Measurements from ENCODE around the gene FLT1. TPM values are rescaled to one million over a fixed set of nuclear protein-coding genes. Genes with fewer than 3 reads are reported as not detected.

The FLT1 gene
- polyA plus RNA-seq, 2 of the 4 experiments (the other 2 are of a cell fraction), result not detected

- no peak for TF ChIP-seq RAD21 (conservative IDR thresholded peaks at IDR 0.05 in 1 of 2, IDR thresholded peaks at IDR 0.05 in 1 of 2)
These were observed 114.6 kb downstream of the FLT1 start (continued) for GRCh38 chr13:28380319-28380718.

DNA sequence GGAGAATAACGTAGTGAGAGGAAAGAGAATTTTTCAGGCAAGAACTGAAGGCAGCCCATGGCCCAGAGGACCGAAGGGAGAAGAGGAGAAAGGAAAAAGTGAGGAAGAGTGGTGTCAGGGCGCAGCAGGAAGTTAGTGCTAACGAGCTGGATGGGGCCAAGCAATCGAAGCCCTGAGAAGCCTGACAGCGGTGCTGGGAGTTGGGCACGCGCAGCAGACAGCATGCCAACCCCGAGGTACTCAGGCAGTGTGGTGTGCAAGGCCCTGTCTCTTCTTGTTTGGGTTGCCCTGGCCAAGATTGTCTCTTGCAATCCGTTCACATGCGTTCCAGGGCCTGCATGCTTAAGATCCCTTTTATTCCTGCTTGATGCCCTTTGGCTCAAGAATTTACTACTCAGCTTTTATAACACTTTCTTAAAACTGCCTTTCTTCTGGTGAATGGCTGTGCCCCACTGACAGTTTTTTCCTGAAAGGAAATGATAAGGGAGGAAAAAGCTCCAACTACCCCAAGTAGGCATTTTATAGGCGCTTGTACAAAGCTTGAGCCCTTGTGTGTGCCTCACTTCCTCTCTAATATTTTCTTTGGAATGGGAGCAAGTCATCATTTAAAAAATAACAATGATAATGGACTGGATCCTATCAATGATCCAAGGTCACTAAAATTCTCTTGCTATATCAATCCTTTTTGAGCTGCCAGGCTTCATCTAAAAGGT lies 115.4 kb downstream of the FLT1 start:
- POLR2A ChIA-PET, result no interaction called here

DNA sequence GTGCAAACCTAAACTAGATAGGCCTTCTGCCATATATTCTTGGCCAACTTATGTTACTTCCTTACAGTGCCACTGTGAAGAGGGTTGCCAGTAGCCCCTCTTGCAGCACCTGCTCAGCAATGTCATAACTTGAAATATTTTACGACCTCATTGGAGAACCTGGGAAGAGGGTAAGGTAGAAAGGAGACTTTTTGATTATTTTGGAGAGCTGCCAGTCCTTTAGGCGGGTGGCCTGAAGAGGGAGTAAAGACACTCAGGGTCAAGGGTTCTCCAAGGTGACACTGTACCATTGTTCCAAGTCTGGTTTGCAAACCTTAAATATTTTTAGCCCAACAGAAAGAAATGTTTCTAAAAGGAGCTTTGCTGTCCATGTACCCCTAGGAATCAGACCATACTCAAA lies 118.3 kb downstream of the FLT1 start:
- no peak for FAIRE-seq
- ChIA-PET CTCF (no interaction called here), POLR2A (no interaction called here)
- TF ChIP-seq ELK1 (IDR thresholded peaks at IDR 0.05; ENCODE audit: low read depth, low read length) (no peak), CHD2 (IDR thresholded peaks at IDR 0.05; ENCODE audit: low read length, partially characterized antibody) (no peak), CBX8 (IDR thresholded peaks at IDR 0.05) (no peak), BHLHE40 (IDR thresholded peaks at IDR 0.05; ENCODE audit: low read depth, low read length) (no peak), RARB (CRISPR knock-in tag; IDR thresholded peaks at IDR 0.05) (no peak), NR3C1 (IDR thresholded peaks at IDR 0.05) (no peak), CHD4 (IDR thresholded peaks at IDR 0.05; ENCODE audit: borderline replicate concordance) (no peak), KDM5A (IDR thresholded peaks at IDR 0.05) (no peak), REST (IDR thresholded peaks at IDR 0.05) (no peak), CBX2 (IDR thresholded peaks at IDR 0.05; ENCODE audit: borderline replicate concordance, low read depth) (no peak), ZNF302 (CRISPR knock-in tag; IDR thresholded peaks at IDR 0.05) (no peak), POLR2A (IDR thresholded peaks at IDR 0.05; ENCODE audit: low read length) (no peak), ESRRA (IDR thresholded peaks at IDR 0.05; ENCODE audit: borderline replicate concordance, low read length) (no peak)
- TF ChIP-seq, protein P1, sequence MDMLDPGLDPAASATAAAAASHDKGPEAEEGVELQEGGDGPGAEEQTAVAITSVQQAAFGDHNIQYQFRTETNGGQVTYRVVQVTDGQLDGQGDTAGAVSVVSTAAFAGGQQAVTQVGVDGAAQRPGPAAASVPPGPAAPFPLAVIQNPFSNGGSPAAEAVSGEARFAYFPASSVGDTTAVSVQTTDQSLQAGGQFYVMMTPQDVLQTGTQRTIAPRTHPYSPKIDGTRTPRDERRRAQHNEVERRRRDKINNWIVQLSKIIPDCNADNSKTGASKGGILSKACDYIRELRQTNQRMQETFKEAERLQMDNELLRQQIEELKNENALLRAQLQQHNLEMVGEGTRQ (IDR thresholded peaks at IDR 0.05), result no peak
- TF ChIP-seq, protein P2, sequence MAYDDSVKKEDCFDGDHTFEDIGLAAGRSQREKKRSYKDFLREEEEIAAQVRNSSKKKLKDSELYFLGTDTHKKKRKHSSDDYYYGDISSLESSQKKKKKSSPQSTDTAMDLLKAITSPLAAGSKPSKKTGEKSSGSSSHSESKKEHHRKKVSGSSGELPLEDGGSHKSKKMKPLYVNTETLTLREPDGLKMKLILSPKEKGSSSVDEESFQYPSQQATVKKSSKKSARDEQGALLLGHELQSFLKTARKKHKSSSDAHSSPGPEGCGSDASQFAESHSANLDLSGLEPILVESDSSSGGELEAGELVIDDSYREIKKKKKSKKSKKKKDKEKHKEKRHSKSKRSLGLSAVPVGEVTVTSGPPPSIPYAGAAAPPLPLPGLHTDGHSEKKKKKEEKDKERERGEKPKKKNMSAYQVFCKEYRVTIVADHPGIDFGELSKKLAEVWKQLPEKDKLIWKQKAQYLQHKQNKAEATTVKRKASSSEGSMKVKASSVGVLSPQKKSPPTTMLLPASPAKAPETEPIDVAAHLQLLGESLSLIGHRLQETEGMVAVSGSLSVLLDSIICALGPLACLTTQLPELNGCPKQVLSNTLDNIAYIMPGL (CRISPR knock-in tag; IDR thresholded peaks at IDR 0.05; ENCODE audit: borderline replicate concordance), result no peak
- Histone ChIP-seq H3K4me2 (no peak overlapping the region), H3K4me3 (no peak overlapping the region), H3K9me3 (no peaks in the 10 kb centered on the region), H3K4me1 (no peaks in the 10 kb centered on the region), H3K27ac (no peak overlapping the region)
- ATAC-seq, result no peak
- DNase-seq (ENCODE audit: low read depth in 1 of 2, low spot score in 1 of 2), result no peak
- WGBS (ENCODE audit: missing lambda C conversion rate), result 3% methylated on average over 2 of the region's 2 CpGs

More for the DNA sequence above, 115.4 kb downstream of the FLT1 start:
- WGBS (ENCODE audit: missing lambda C conversion rate), result 29% methylated on average over 12 of the region's 12 CpGs
- Histone ChIP-seq H3K4me2 (no peak overlapping the region), H3K27ac (no peak overlapping the region), H3K4me1 (no peaks in the 10 kb centered on the region), H3K9me3 (no peaks in the 10 kb centered on the region), H3K4me3 (no peak overlapping the region)
- DNase-seq (ENCODE audit: low read depth in 1 of 2, low spot score in 1 of 2) (no peak), ATAC-seq (no peak), FAIRE-seq (no peak)
- CTCF ChIA-PET, result interaction anchor here (0.9 kb wide), 1 partner anchor 55 kb away, joined by 3 read pairs; no protein-coding TSS in a partner anchor
- no peak for TF ChIP-seq TFCP2L1 (CRISPR knock-in tag; IDR thresholded peaks at IDR 0.05)
- TF ChIP-seq CBX8 (IDR thresholded peaks at IDR 0.05), result no peak
- no peak for TF ChIP-seq CHD2 (IDR thresholded peaks at IDR 0.05; ENCODE audit: low read length, partially characterized antibody)
- no peak for TF ChIP-seq NPAS2 (CRISPR knock-in tag; IDR thresholded peaks at IDR 0.05; ENCODE audit: borderline replicate concordance)
- TF ChIP-seq SMC3 (IDR thresholded peaks at IDR 0.05), result no peak
- no peak for TF ChIP-seq GATA3 (IDR thresholded peaks at IDR 0.05; ENCODE audit: borderline replicate concordance)
- no peak for TF ChIP-seq NFE2L2 (conservative IDR thresholded peaks at IDR 0.05; ENCODE audit: low read length)
- TF ChIP-seq EP300 (IDR thresholded peaks at IDR 0.05), result no peak

All from A549 (cell line).